ENCODE measurements around the gene KRTAP15-1. TPM values are rescaled to one million over a fixed set of nuclear protein-coding genes. Genes with fewer than 3 reads are reported as not detected.

The KRTAP15-1 gene
- total RNA-seq, 1 experiment from 2014 or later: not detected

DNA sequence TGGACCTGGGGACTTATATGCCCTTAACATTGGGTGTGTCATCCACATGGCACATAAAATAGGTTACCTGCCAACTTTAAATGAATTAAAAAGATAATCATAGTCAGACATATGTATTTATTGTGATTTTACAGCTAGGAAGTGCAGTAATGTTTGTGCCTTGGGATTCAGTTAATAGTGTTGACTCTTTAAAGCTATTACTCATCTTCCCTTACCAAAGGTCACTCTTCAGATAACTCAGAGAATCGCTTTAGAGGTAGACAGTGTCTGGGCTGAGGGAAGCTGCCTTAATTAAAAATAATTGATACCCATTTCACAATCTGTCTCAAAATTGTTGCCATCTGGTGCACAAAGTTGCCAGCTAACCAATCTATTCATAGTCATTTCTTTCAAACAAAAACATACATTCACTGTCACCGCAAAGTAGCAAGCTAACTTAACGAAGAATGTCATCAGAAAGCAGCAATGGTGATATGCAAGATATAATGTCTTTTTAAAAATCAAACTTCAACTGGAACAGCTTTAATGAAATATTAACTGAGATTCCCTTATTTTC, 3.0 kb upstream of the KRTAP15-1 start:
- H3K4me1 ChIP-seq (ENCODE audit: insufficient read depth, low read length, poor library complexity, severe bottlenecking): no peaks in the 10 kb centered on the region
- no peaks in the 10 kb centered on the region for H3K9me3 ChIP-seq (ENCODE audit: low read depth, low read length, poor library complexity, severe bottlenecking)
- ChIA-PET CTCF (no interaction called here), POLR2A (ENCODE audit: low non-redundant PET) (no interaction called here)
- no TSS peak for BruUV-seq (replicated peaks)
- no peak for TF ChIP-seq EZH2 (IDR thresholded peaks at IDR 0.05; ENCODE audit: borderline replicate concordance, low read depth, low read length, poor library complexity, severe bottlenecking)
- TF ChIP-seq, protein P1, sequence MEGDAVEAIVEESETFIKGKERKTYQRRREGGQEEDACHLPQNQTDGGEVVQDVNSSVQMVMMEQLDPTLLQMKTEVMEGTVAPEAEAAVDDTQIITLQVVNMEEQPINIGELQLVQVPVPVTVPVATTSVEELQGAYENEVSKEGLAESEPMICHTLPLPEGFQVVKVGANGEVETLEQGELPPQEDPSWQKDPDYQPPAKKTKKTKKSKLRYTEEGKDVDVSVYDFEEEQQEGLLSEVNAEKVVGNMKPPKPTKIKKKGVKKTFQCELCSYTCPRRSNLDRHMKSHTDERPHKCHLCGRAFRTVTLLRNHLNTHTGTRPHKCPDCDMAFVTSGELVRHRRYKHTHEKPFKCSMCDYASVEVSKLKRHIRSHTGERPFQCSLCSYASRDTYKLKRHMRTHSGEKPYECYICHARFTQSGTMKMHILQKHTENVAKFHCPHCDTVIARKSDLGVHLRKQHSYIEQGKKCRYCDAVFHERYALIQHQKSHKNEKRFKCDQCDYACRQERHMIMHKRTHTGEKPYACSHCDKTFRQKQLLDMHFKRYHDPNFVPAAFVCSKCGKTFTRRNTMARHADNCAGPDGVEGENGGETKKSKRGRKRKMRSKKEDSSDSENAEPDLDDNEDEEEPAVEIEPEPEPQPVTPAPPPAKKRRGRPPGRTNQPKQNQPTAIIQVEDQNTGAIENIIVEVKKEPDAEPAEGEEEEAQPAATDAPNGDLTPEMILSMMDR (conservative IDR thresholded peaks at IDR 0.05; ENCODE audit: low read depth, low read length): no peak
- intact Hi-C loops (cut with micrococcal nuclease; ENCODE audit: unreplicated experiment): no loop called here
- H3K27ac ChIP-seq (ENCODE audit: low read depth, low read length, poor library complexity, severe bottlenecking): no peak overlapping the region
- H3K36me3 ChIP-seq (ENCODE audit: insufficient read depth, low read length, poor library complexity, severe bottlenecking): no peaks in the 10 kb centered on the region
- H3K27me3 ChIP-seq (replicated peaks; ENCODE audit: insufficient read depth, low read depth, low read length, poor library complexity): peaks cover 13% of the 10 kb centered on the region
- no peak overlapping the region for H3K4me3 ChIP-seq (ENCODE audit: low read depth, low read length, poor library complexity, severe bottlenecking)
- DNase-seq (ENCODE audit: low spot score): no peak

DNA sequence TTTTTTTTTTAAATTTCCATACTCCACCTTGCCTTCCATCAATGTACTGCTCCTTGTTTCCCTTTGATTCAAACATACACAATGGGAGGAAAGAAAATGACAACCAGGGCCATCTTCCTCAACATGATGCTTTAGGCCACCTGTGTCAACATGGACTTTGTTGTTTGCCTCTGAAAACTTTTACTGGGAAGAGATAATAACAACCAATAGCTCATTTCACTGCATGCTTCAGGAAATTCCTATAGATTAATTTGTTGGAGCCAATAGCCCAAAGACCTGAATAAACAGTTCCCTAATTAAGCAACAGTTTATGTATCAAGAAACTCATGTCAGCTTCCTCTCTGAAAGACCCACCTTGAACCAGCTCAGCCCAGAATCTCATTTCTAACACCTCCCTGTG, 3.2 kb downstream of the KRTAP15-1 start:
- POLR2A ChIA-PET (ENCODE audit: low non-redundant PET): no interaction called here
- H3K4me1 ChIP-seq (ENCODE audit: insufficient read depth, low read length, poor library complexity, severe bottlenecking): no peaks in the 10 kb centered on the region
- DNase-seq (ENCODE audit: low spot score): no peak
- BruUV-seq (replicated peaks): no TSS peak
- CTCF ChIA-PET: no interaction called here
- H3K4me3 ChIP-seq (ENCODE audit: low read depth, low read length, poor library complexity, severe bottlenecking): no peak overlapping the region
- intact Hi-C loops (cut with micrococcal nuclease; ENCODE audit: unreplicated experiment): no loop called here
- H3K36me3 ChIP-seq (ENCODE audit: insufficient read depth, low read length, poor library complexity, severe bottlenecking): no peaks in the 10 kb centered on the region
- TF ChIP-seq EZH2 (IDR thresholded peaks at IDR 0.05; ENCODE audit: borderline replicate concordance, low read depth, low read length, poor library complexity, severe bottlenecking): no peak
- TF ChIP-seq, protein P1 (conservative IDR thresholded peaks at IDR 0.05; ENCODE audit: low read depth, low read length): no peak
- H3K27me3 ChIP-seq (replicated peaks; ENCODE audit: insufficient read depth, low read depth, low read length, poor library complexity): no peaks in the 10 kb centered on the region
- H3K27ac ChIP-seq (ENCODE audit: low read depth, low read length, poor library complexity, severe bottlenecking): no peak overlapping the region
- no peaks in the 10 kb centered on the region for H3K9me3 ChIP-seq (ENCODE audit: low read depth, low read length, poor library complexity, severe bottlenecking)

DNA sequence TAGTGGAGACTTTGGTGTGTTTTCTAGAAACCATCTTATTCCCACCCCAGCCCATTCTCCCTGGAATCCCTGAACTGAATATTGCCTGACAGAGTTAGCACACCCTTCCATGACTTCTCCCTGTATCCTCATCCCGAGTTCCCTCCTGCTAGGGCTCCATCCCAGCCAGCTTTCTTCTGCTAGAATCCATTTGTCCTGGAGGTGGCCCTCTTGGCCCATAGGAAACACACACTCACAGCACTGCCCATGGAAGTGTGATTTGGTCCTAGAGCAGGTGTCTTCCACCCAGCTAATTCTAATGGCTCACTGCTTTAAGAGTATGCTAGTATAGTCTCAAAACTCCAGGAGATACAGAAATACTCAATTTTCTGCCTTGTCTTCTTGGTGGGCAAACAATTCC, 4.1 kb downstream of the KRTAP15-1 start:
- Histone ChIP-seq H3K4me1 (ENCODE audit: insufficient read depth, low read length, poor library complexity, severe bottlenecking) (no peaks in the 10 kb centered on the region), H3K36me3 (ENCODE audit: insufficient read depth, low read length, poor library complexity, severe bottlenecking) (no peaks in the 10 kb centered on the region), H3K9me3 (ENCODE audit: low read depth, low read length, poor library complexity, severe bottlenecking) (no peaks in the 10 kb centered on the region), H3K27ac (ENCODE audit: low read depth, low read length, poor library complexity, severe bottlenecking) (no peak overlapping the region), H3K27me3 (replicated peaks; ENCODE audit: insufficient read depth, low read depth, low read length, poor library complexity) (no peaks in the 10 kb centered on the region), H3K4me3 (ENCODE audit: low read depth, low read length, poor library complexity, severe bottlenecking) (no peak overlapping the region)
- no peak for TF ChIP-seq EZH2 (IDR thresholded peaks at IDR 0.05; ENCODE audit: borderline replicate concordance, low read depth, low read length, poor library complexity, severe bottlenecking)
- TF ChIP-seq, protein P1 (conservative IDR thresholded peaks at IDR 0.05; ENCODE audit: low read depth, low read length): no peak
- intact Hi-C loops (cut with micrococcal nuclease; ENCODE audit: unreplicated experiment): no loop called here
- CTCF ChIA-PET: no interaction called here
- BruUV-seq (replicated peaks): no TSS peak
- POLR2A ChIA-PET (ENCODE audit: low non-redundant PET): no interaction called here
- DNase-seq (ENCODE audit: low spot score): no peak

Data from A673 (cell line).